GM12873 (cell line): ENCODE data around the gene CACNA1C.

ENCODE experiments used
- TF ChIP-seq, protein P1 (sequence below): IDR thresholded peaks from 2 replicates; pipeline ENCODE4 v1.5.1; 2012; ENCODE audit warnings: low read depth, mild to moderate bottlenecking, moderate library complexity, low read length, control low read depth; ENCODE audit not compliant: insufficient read depth; ENCODE audit errors: missing control alignments

The CACNA1C gene

DNA sequence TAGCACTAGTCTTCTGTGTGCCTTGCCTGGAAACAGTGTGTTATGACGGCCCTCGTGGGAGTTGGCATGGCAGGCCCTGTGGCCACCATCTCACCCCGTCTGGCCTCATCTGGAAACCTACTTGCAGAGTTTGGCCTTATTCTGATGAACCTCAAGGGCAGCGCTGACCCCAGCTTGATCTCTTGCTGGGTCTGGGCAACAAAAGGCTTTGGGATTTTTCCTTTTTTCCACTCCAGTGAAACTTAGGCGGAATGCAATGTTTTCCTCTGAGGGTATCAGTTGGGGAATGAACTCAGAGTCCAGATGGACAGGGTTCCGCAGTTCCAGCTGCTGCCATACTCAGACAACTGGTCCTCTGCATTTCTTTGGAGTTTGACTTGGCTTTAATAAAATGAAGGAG lies 15.9 kb downstream of the CACNA1C start:
- TF ChIP-seq, protein P1, sequence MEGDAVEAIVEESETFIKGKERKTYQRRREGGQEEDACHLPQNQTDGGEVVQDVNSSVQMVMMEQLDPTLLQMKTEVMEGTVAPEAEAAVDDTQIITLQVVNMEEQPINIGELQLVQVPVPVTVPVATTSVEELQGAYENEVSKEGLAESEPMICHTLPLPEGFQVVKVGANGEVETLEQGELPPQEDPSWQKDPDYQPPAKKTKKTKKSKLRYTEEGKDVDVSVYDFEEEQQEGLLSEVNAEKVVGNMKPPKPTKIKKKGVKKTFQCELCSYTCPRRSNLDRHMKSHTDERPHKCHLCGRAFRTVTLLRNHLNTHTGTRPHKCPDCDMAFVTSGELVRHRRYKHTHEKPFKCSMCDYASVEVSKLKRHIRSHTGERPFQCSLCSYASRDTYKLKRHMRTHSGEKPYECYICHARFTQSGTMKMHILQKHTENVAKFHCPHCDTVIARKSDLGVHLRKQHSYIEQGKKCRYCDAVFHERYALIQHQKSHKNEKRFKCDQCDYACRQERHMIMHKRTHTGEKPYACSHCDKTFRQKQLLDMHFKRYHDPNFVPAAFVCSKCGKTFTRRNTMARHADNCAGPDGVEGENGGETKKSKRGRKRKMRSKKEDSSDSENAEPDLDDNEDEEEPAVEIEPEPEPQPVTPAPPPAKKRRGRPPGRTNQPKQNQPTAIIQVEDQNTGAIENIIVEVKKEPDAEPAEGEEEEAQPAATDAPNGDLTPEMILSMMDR = no peak

DNA sequence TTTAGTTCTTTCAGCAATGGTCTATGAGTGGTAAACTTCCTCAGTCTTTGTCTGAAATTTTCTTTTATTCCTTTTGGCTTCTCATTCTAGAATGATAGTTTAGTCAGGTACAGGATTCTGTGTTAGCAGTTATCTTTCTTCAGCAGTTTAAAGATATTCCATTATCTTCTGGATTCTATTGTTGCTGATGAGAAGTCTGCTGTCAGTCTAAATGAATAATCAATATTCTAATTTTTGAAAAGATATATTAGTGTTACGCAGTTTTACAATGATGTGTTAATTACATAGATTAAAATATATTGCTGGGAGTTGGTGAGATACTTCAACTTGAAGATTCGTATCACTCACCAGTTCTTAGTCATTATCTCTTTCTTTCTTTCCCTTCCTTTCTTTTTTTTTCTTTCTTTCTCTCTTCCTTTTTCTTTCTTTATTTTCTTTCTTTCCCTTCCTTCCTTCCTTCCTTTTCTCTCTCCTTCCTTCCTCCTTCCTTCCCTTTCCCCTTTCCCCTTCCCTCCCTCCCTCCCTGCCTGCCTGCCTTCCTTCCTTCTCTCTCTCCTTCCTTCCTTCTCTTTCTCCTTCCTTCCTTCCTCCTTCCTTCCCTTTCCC lies 17.8 kb downstream of the CACNA1C start:
- TF ChIP-seq, protein P1 = no peak

DNA sequence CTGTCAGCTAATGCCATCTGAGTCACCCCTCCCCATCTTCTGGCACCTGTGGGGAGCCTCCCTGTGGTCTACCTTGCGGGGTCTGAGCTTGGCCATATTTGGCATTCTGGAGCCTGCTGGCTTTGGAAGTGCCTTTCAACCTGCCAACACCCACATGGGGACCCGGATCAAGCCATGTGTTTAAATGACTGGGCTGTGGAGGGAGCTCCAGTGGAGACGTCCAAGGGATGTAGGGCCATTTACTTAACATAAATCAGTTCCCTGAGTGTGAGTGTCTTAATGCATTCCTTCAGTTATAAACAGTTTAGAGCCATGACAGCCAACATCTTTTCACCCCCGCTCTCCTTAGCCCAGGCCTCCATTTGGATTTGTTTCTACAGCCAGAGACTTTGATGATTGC lies 22.0 kb downstream of the CACNA1C start:
- TF ChIP-seq, protein P1 = no peak

DNA sequence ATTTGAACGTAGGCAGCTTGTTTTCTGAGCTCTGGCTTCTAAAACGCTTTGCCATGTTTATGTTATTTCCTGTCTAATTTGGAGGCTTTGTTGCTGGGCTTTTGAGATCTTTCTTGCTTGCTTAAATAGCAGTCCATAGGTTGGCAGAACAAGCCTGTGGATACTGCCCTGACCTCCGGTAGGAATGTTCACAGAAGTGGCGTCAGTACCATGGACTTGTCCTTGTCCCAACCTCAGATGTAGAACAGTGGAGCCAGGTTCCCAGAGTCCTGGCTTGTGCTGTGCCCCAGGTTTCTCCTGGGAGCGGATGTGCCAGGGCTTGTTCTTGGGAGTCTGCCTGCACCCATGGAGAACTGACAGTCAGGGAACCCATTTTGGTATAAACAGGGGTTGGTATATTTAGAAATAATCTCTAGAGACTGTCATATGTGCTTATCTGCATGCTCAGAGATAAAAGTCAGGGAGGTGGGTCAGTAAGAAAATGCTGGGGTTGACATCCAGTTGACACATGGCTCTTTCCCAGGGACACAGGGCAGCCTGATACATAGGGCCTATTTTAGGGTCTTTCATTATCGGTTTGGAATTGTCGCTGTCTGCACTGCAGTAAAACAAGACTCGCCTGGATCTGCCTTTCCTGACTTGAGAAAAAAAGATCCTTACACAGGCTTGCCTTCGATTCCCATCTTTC lies 22.9 kb downstream of the CACNA1C start:
- TF ChIP-seq, protein P1 = no peak

DNA sequence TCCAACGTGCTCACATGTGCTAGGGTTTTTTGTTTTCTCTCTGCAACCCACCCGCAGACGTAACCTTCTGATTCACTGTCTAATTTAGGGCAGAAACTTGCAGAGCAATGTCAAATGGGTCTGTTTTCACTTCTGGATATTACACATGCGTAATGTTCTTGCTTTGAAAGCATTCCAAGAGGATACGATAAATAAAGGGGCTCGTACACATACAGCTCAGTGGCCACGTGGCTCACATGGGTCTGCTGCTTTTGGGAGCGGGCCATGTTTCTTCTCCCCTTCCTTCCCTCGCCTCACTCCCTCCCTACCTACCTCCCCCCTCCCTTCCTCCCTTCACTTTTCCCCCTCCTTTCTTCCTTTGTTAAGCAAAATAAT lies 23.4 kb downstream of the CACNA1C start:
- TF ChIP-seq, protein P1 = no peak

DNA sequence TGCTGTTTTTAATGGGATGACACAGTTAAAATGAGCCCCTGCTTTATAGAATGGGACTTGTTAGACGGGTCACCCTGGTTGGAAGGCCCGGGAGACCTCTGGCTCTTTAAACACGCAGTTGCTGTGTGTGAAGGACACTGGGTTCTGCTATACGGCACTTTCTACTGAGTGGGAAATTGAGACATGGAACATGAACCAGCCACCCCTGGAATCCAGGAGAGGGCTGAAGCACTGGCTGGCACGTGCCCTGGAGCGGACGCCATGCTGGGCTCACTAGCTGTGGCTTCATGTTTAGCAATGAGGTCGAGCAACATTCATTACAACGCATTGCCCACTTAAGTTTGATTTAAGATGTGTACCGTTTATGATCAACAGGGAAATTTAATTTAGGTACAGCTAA lies 23.9 kb downstream of the CACNA1C start:
- TF ChIP-seq, protein P1 = no peak

DNA sequence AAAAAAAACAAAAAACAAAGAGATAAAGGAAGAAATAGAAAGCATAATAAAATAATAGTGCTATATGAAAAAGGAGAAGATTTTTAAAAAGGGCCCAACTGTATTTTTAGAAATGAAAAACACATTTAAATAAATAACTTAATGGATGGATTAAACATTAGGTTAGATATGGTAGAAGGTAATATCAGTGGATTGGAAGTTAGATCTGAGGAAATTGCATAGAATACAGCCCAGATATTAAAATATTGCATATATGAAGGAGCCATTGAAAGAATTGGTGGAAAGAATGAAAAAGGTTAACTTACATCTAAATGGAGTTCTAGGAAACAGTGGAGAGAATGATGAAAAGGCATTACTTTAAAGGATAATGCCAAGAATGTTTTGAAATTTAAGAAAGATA lies 27.8 kb downstream of the CACNA1C start:
- TF ChIP-seq, protein P1 = no peak
